Ishikawa (cell line): Measurements from ENCODE around the gene ARHGAP45.

ENCODE experiments used
- CEBPB ChIP-seq: IDR thresholded peaks from 2 replicates; pipeline ENCODE4 v1.6.1; 2012
- CREB1 ChIP-seq: IDR thresholded peaks from 2 replicates; pipeline ENCODE4 v1.6.1; 2012; ENCODE audit warnings: low read depth
- EGR1 ChIP-seq: IDR thresholded peaks from 2 replicates; pipeline ENCODE4 v1.6.1; 2012
- EP300 ChIP-seq: IDR thresholded peaks from 2 replicates; pipeline ENCODE4 v1.6.1; 2012; ENCODE audit warnings: borderline replicate concordance
- FOXM1 ChIP-seq: IDR thresholded peaks from 2 replicates; pipeline ENCODE4 v1.6.1; 2012; ENCODE audit warnings: low read depth, borderline replicate concordance
- MAX ChIP-seq: IDR thresholded peaks from 2 replicates; pipeline ENCODE4 v1.6.1; 2012
- NFIC ChIP-seq: IDR thresholded peaks from 2 replicates; pipeline ENCODE4 v1.6.1; 2012
- RAD21 ChIP-seq: IDR thresholded peaks from 2 replicates; pipeline ENCODE4 v1.6.1; 2012; ENCODE audit warnings: low read depth
- REST ChIP-seq: IDR thresholded peaks from 2 replicates; pipeline ENCODE4 v1.6.1; 2012; ENCODE audit warnings: low read depth, mild to moderate bottlenecking
- TAF1 ChIP-seq: IDR thresholded peaks from 2 replicates; pipeline ENCODE4 v1.6.1; 2012; ENCODE audit warnings: low read depth, mild to moderate bottlenecking
- TCF12 ChIP-seq: IDR thresholded peaks from 2 replicates; pipeline ENCODE4 v1.6.1; 2012; ENCODE audit warnings: low read depth
- TEAD4 ChIP-seq: IDR thresholded peaks from 2 replicates; pipeline ENCODE4 v1.6.1; 2012
- USF1 ChIP-seq: IDR thresholded peaks from 2 replicates; pipeline ENCODE4 v1.6.1; 2012
- YY1 ChIP-seq: IDR thresholded peaks from 2 replicates; pipeline ENCODE4 v1.6.1; 2012; ENCODE audit warnings: low read depth
- ZBTB7A ChIP-seq: IDR thresholded peaks from 2 replicates; pipeline ENCODE4 v1.6.1; 2012; ENCODE audit warnings: low read depth

ARHGAP45 gene

GRCh38 chr19:1082165-1082927 lies 15.4 kb downstream of the ARHGAP45 start:
- TF ChIP-seq TCF12 (no peak), RAD21 (no peak), NFIC (no peak), USF1 (peak; percentile 81), MAX (peak; percentile 84), EP300 (no peak), ZBTB7A (no peak), CEBPB (no peak), REST (no peak), CREB1 (no peak; the same call in 1 of the 2 replicates), FOXM1 (no peak), EGR1 (no peak), TEAD4 (no peak)

GRCh38 chr19:1082928-1083816 lies 16.2 kb downstream of the ARHGAP45 start:
- TF ChIP-seq MAX (no peak), FOXM1 (no peak), EP300 (no peak), CREB1 (no peak), TEAD4 (no peak), EGR1 (no peak), CEBPB (no peak), USF1 (no peak), REST (no peak)

GRCh38 chr19:1084024-1084868 lies 17.3 kb downstream of the ARHGAP45 start:
- TF ChIP-seq TEAD4 = no peak
- no peak for TF ChIP-seq CEBPB
- no peak for TF ChIP-seq REST
- no peak for TF ChIP-seq EP300
- no peak for TF ChIP-seq MAX
- no peak for TF ChIP-seq YY1
- TF ChIP-seq USF1 = no peak
- no peak for TF ChIP-seq FOXM1
- no peak for TF ChIP-seq TAF1
- no peak for TF ChIP-seq NFIC
- no peak for TF ChIP-seq CREB1
- no peak for TF ChIP-seq RAD21
- no peak for TF ChIP-seq EGR1
- no peak for TF ChIP-seq TCF12
- TF ChIP-seq ZBTB7A = no peak
